GM21360 (cell line): ENCODE results near the gene EIF3D.

Experiments used
- ATAC-seq: cut with Tn5 transposase; IDR thresholded peaks from one replicate; pipeline ENCODE4 v1.9.1; 2021; ENCODE audit warnings: mild to moderate bottlenecking, moderate library complexity; ENCODE audit not compliant: unreplicated experiment

Gene EIF3D

GRCh38 chr22:36528795-36529751 lies at the start of gene EIF3D:
TSS of gene EIF3D (minus strand) at chr22:36529166. CDS start at chr22:36526121, 3,045 bp downstream.
- peak; percentile 89 for ATAC-seq

- no peak for ATAC-seq
These were observed 49.7 kb upstream of the EIF3D start for GRCh38 chr22:36578619-36579018.

GRCh38 chr22:36577019-36577418 lies 48.1 kb upstream of the EIF3D start:
- ATAC-seq, result no peak

- ATAC-seq, result no peak
These were observed 45.8 kb upstream of the EIF3D start for GRCh38 chr22:36574728-36575127.

- no peak for ATAC-seq
These were observed 44.9 kb upstream of the EIF3D start for GRCh38 chr22:36573815-36574363.

- ATAC-seq, result no peak
These were observed 43.0 kb upstream of the EIF3D start for GRCh38 chr22:36571991-36572390.

GRCh38 chr22:36569999-36570398 lies 41.0 kb upstream of the EIF3D start:
- no peak for ATAC-seq

GRCh38 chr22:36568846-36569245 lies 39.9 kb upstream of the EIF3D start:
- no peak for ATAC-seq

- ATAC-seq, result no peak
These were observed 37.8 kb upstream of the EIF3D start for GRCh38 chr22:36566720-36567119.

GRCh38 chr22:36565686-36566085 lies 36.7 kb upstream of the EIF3D start:
- no peak for ATAC-seq

GRCh38 chr22:36565159-36565507 lies 36.2 kb upstream of the EIF3D start:
- no peak for ATAC-seq

- ATAC-seq, result no peak
These were observed 35.6 kb upstream of the EIF3D start for GRCh38 chr22:36564422-36565158.

- ATAC-seq, result no peak
These were observed 34.9 kb upstream of the EIF3D start for GRCh38 chr22:36563898-36564297.

- ATAC-seq, result no peak
These were observed 34.5 kb upstream of the EIF3D start for GRCh38 chr22:36563444-36563843.

- ATAC-seq, result no peak
These were observed 34.0 kb upstream of the EIF3D start for GRCh38 chr22:36563001-36563400.

- no peak for ATAC-seq
These were observed 33.4 kb upstream of the EIF3D start for GRCh38 chr22:36562261-36562835.

GRCh38 chr22:36561291-36561811 lies 32.4 kb upstream of the EIF3D start:
- no peak for ATAC-seq

GRCh38 chr22:36560001-36560400 lies 31.0 kb upstream of the EIF3D start:
- ATAC-seq, result no peak

- no peak for ATAC-seq
These were observed 25.1 kb upstream of the EIF3D start for GRCh38 chr22:36554098-36554497.

- no peak for ATAC-seq
These were observed 23.3 kb upstream of the EIF3D start for GRCh38 chr22:36552289-36552688.
